Epithelial cell of proximal tubule (primary cell): ENCODE results near the gene MRPL17. TPM values are rescaled to one million over a fixed set of nuclear protein-coding genes. Genes with fewer than 3 reads are reported as not detected.

Experiments used
- DNase-seq: peaks from one replicate; pipeline ENCODE4 v3.0.0-alpha.2; 2011; ENCODE audit warnings: low read depth
- H3K4me3 ChIP-seq: 2 replicates; pipeline ENCODE4 v1.5.1; 2011; ENCODE audit warnings: low read depth, mild to moderate bottlenecking, low read length
- CTCF ChIP-seq: conservative IDR thresholded peaks from 2 replicates; pipeline ENCODE4 v1.5.1; 2012; ENCODE audit warnings: low read depth, mild to moderate bottlenecking, low read length
- total RNA-seq: library from RNA; depleted of rRNA; stranded (reverse); fragments of >200 nt; gene quantifications from 2 replicates; pipeline ENCODE4 v1.2.3, GENCODE V29; 2015

Gene MRPL17
- total RNA-seq, 1 donor from 2014 or later: 44.7 TPM

GRCh38 chr11:6654281-6655019 is 28.7 kb downstream of the MRPL17 start:
- H3K4me3 ChIP-seq: no peak overlapping the region
- no peak for TF ChIP-seq CTCF
- no peak for DNase-seq

GRCh38 chr11:6653656-6654055 is 29.5 kb downstream of the MRPL17 start:
- no peak for TF ChIP-seq CTCF

GRCh38 chr11:6653097-6653496 is 30.0 kb downstream of the MRPL17 start:
- no peak for TF ChIP-seq CTCF
- no peak overlapping the region for H3K4me3 ChIP-seq
- DNase-seq: no peak

More at GRCh38 chr11:6653656-6654055, 29.5 kb downstream of the MRPL17 start:
- no peak for DNase-seq
- H3K4me3 ChIP-seq: no peak overlapping the region

GRCh38 chr11:6652182-6652581 is 31.0 kb downstream of the MRPL17 start:
- DNase-seq: no peak
- no peak overlapping the region for H3K4me3 ChIP-seq
- TF ChIP-seq CTCF: no peak

GRCh38 chr11:6650980-6651379 is 32.2 kb downstream of the MRPL17 start:
- TF ChIP-seq CTCF: no peak
- DNase-seq: no peak

GRCh38 chr11:6650104-6650503 is 33.0 kb downstream of the MRPL17 start:
- TF ChIP-seq CTCF: no peak
- no peak overlapping the region for H3K4me3 ChIP-seq
- DNase-seq: no peak

More at GRCh38 chr11:6650980-6651379, 32.2 kb downstream of the MRPL17 start:
- no peak overlapping the region for H3K4me3 ChIP-seq

GRCh38 chr11:6648501-6648900 is 34.6 kb downstream of the MRPL17 start:
- no peak for DNase-seq

More at GRCh38 chr11:6648501-6648900, 34.6 kb downstream of the MRPL17 start:
- TF ChIP-seq CTCF: no peak
- no peak overlapping the region for H3K4me3 ChIP-seq
